ENCODE results near the gene MEGF11. TPM values are rescaled to one million over a fixed set of nuclear protein-coding genes. Genes with fewer than 3 reads are reported as not detected.

The MEGF11 gene
- total RNA-seq, 1 donor from 2014 or later: not detected

- no peak for DNase-seq (ENCODE audit: low spot score)
- Mint-ChIP-seq H3K4me1 (ENCODE audit: low read depth) (no peaks in the 10 kb centered on the region), H3K9me3 (ENCODE audit: low read depth) (no peaks in the 10 kb centered on the region), H3K36me3 (ENCODE audit: low read depth) (no peaks in the 10 kb centered on the region), H3K4me3 (ENCODE audit: unreplicated experiment) (no peak overlapping the region), H3K27ac (ENCODE audit: unreplicated experiment) (no peak overlapping the region), H3K27me3 (ENCODE audit: low read depth) (no peaks in the 10 kb centered on the region)
- TF ChIP-seq CTCF (IDR thresholded peaks at IDR 0.05): no peak
Observed at GRCh38 chr15:65930134-65930533, 323.4 kb downstream of the MEGF11 start.

- no peaks in the 10 kb centered on the region for H3K4me1 Mint-ChIP-seq (ENCODE audit: low read depth)
- no peak for TF ChIP-seq CTCF (IDR thresholded peaks at IDR 0.05)
- H3K27ac Mint-ChIP-seq (ENCODE audit: unreplicated experiment): no peak overlapping the region
- no peaks in the 10 kb centered on the region for H3K9me3 Mint-ChIP-seq (ENCODE audit: low read depth)
- H3K36me3 Mint-ChIP-seq (ENCODE audit: low read depth): no peaks in the 10 kb centered on the region
- H3K27me3 Mint-ChIP-seq (ENCODE audit: low read depth): no peaks in the 10 kb centered on the region
- no peak overlapping the region for H3K4me3 Mint-ChIP-seq (ENCODE audit: unreplicated experiment)
- no peak for DNase-seq (ENCODE audit: low spot score)
Observed at GRCh38 chr15:65929573-65929972, 324.0 kb downstream of the MEGF11 start.

- no peaks in the 10 kb centered on the region for H3K9me3 Mint-ChIP-seq (ENCODE audit: low read depth)
- no peaks in the 10 kb centered on the region for H3K4me1 Mint-ChIP-seq (ENCODE audit: low read depth)
- H3K27ac Mint-ChIP-seq (ENCODE audit: unreplicated experiment): no peak overlapping the region
- H3K27me3 Mint-ChIP-seq (ENCODE audit: low read depth): no peaks in the 10 kb centered on the region
- no peak for DNase-seq (ENCODE audit: low spot score)
- H3K36me3 Mint-ChIP-seq (ENCODE audit: low read depth): no peaks in the 10 kb centered on the region
- TF ChIP-seq CTCF (IDR thresholded peaks at IDR 0.05): peak; percentile 50
- no peak overlapping the region for H3K4me3 Mint-ChIP-seq (ENCODE audit: unreplicated experiment)
Observed at GRCh38 chr15:65927545-65927944, 326.0 kb downstream of the MEGF11 start.

- Mint-ChIP-seq H3K4me3 (ENCODE audit: unreplicated experiment) (no peak overlapping the region), H3K27ac (ENCODE audit: unreplicated experiment) (no peak overlapping the region), H3K4me1 (ENCODE audit: low read depth) (no peaks in the 10 kb centered on the region), H3K36me3 (ENCODE audit: low read depth) (no peaks in the 10 kb centered on the region), H3K27me3 (ENCODE audit: low read depth) (no peaks in the 10 kb centered on the region), H3K9me3 (ENCODE audit: low read depth) (no peaks in the 10 kb centered on the region)
- no peak for TF ChIP-seq CTCF (IDR thresholded peaks at IDR 0.05)
- DNase-seq (ENCODE audit: low spot score): no peak
Observed at GRCh38 chr15:65926899-65927298, 326.7 kb downstream of the MEGF11 start.

GRCh38 chr15:65926459-65926858, 327.1 kb downstream of the MEGF11 start:
- H3K36me3 Mint-ChIP-seq (ENCODE audit: low read depth): no peaks in the 10 kb centered on the region
- no peak for DNase-seq (ENCODE audit: low spot score)
- no peak overlapping the region for H3K27ac Mint-ChIP-seq (ENCODE audit: unreplicated experiment)
- H3K9me3 Mint-ChIP-seq (ENCODE audit: low read depth): no peaks in the 10 kb centered on the region
- H3K27me3 Mint-ChIP-seq (ENCODE audit: low read depth): no peaks in the 10 kb centered on the region
- no peak for TF ChIP-seq CTCF (IDR thresholded peaks at IDR 0.05)
- no peak overlapping the region for H3K4me3 Mint-ChIP-seq (ENCODE audit: unreplicated experiment)
- no peaks in the 10 kb centered on the region for H3K4me1 Mint-ChIP-seq (ENCODE audit: low read depth)
